GM23338 (cell line): ENCODE data around the gene ZSWIM5. TPM values are rescaled to one million over a fixed set of nuclear protein-coding genes. Genes with fewer than 3 reads are reported as not detected.

Experiments
- ATAC-seq: fragments of 200-7000 bp; cut with Tn5 transposase; 3 replicates; pipeline ENCODE4 v1.9.1; 2020
- DNase-seq: peaks from one replicate; pipeline ENCODE4 v3.0.0-alpha.2; 2015; ENCODE audit warnings: low spot score
- H2AFZ ChIP-seq: fragments of 200-600 bp; sonication (generic); 2 replicates; pipeline ENCODE4 v1.8.0; 2016; ENCODE audit warnings: antibody characterized with exemption, mild to moderate bottlenecking, moderate library complexity
- H3F3A ChIP-seq: fragments of 200-600 bp; sonication (generic); replicated peaks from 2 replicates; pipeline ENCODE4 v1.8.0; 2017; ENCODE audit warnings: antibody characterized with exemption, mixed run types, low read depth
- H3K27ac ChIP-seq: fragments of 200-600 bp; sonication (generic); 2 replicates; pipeline ENCODE4 v1.6.1; 2016; ENCODE audit warnings: low read depth
- H3K27me3 ChIP-seq: fragments of 200-600 bp; sonication (generic); 2 replicates; pipeline ENCODE4 v1.8.0; 2016; ENCODE audit warnings: mild to moderate bottlenecking, mixed run types, moderate library complexity; ENCODE audit not compliant: insufficient read depth
- H3K36me3 ChIP-seq: fragments of 200-600 bp; sonication (generic); 2 replicates; pipeline ENCODE4 v1.8.0; 2016; ENCODE audit warnings: mild to moderate bottlenecking; ENCODE audit not compliant: insufficient read depth
- H3K4me1 ChIP-seq: fragments of 200-600 bp; sonication (generic); 2 replicates; pipeline ENCODE4 v1.8.0; 2016; ENCODE audit warnings: mild to moderate bottlenecking, moderate library complexity; ENCODE audit not compliant: insufficient read depth
- H3K4me2 ChIP-seq: fragments of 200-600 bp; sonication (generic); 2 replicates; pipeline ENCODE4 v1.7.1; 2017; ENCODE audit warnings: mixed run types
- H3K4me3 ChIP-seq: fragments of 200-600 bp; sonication (generic); 2 replicates; pipeline ENCODE4 v1.6.1; 2016; ENCODE audit warnings: mixed run types
- H3K79me2 ChIP-seq: fragments of 200-600 bp; sonication (generic); replicated peaks from 2 replicates; pipeline ENCODE4 v1.8.0; 2017; ENCODE audit warnings: mild to moderate bottlenecking; ENCODE audit not compliant: insufficient read depth
- H3K9me2 ChIP-seq: fragments of 200-600 bp; sonication (generic); 2 replicates; pipeline ENCODE4 v1.8.0; 2017; ENCODE audit not compliant: insufficient read depth
- H4K20me1 ChIP-seq: fragments of 200-600 bp; sonication (generic); replicated peaks from 2 replicates; pipeline ENCODE4 v1.8.0; 2017; ENCODE audit warnings: mild to moderate bottlenecking; ENCODE audit not compliant: insufficient read depth
- H3K27ac Mint-ChIP-seq: 2 replicates; pipeline ENCODE4 v1.8.0; 2020; ENCODE audit warnings: inconsistent platforms, mild to moderate bottlenecking, moderate library complexity, mixed read lengths
- H3K27me3 Mint-ChIP-seq: 3 replicates; pipeline ENCODE4 v1.8.0; 2022; ENCODE audit warnings: low read depth, mild to moderate bottlenecking, moderate library complexity, mixed read lengths, inconsistent platforms; ENCODE audit not compliant: insufficient read depth, poor library complexity
- H3K36me3 Mint-ChIP-seq: 3 replicates; pipeline ENCODE4 v1.8.0; 2021; ENCODE audit warnings: low read depth, mild to moderate bottlenecking, inconsistent platforms, moderate library complexity, mixed read lengths
- H3K4me1 Mint-ChIP-seq: 3 replicates; pipeline ENCODE4 v1.8.0; 2020; ENCODE audit warnings: mild to moderate bottlenecking, inconsistent platforms, mixed read lengths
- H3K4me3 Mint-ChIP-seq: 3 replicates; pipeline ENCODE4 v1.8.0; 2021; ENCODE audit warnings: moderate library complexity, mild to moderate bottlenecking, inconsistent platforms, mixed read lengths
- H3K9me3 Mint-ChIP-seq: 3 replicates; pipeline ENCODE4 v1.8.0; 2020; ENCODE audit warnings: moderate library complexity, mild to moderate bottlenecking, inconsistent platforms, mixed read lengths
- CREB1 ChIP-seq: fragments of 250-450 bp; sonication (Bioruptor Pico); IDR thresholded peaks from 2 replicates; pipeline ENCODE4 v1.5.0; 2020; ENCODE audit warnings: low read depth, mild to moderate bottlenecking, moderate library complexity
- CTCF ChIP-seq, 2 experiments: fragments of 200-600 bp in 1 of 2; sonication (generic) in 1 of 2; conservative IDR thresholded peaks; 2 replicates each; pipeline versions ENCODE4 v1.5.1 to v1.6.1; 2016 to 2017; ENCODE audit warnings: antibody characterized with exemption in 2 of 2, low read depth in 2 of 2, mild to moderate bottlenecking in 2 of 2, moderate library complexity in 1 of 2
- ETS1 ChIP-seq: IDR thresholded peaks from 2 replicates; pipeline ENCODE4 v1.6.1; 2016; ENCODE audit warnings: antibody characterized with exemption
- EZH2phosphoT487 ChIP-seq: fragments of 200-600 bp; sonication (generic); IDR thresholded peaks from one replicate; pipeline ENCODE4 v1.8.1; 2018; ENCODE audit warnings: antibody characterized with exemption; ENCODE audit not compliant: unreplicated experiment
- JUNB ChIP-seq: IDR thresholded peaks from one replicate; pipeline ENCODE4 v1.6.1; 2016; ENCODE audit warnings: antibody characterized with exemption; ENCODE audit not compliant: unreplicated experiment
- POLR2AphosphoS5 ChIP-seq: IDR thresholded peaks from 2 replicates; pipeline ENCODE4 v1.6.1; 2016; ENCODE audit warnings: antibody characterized with exemption, low read depth
- REST ChIP-seq: IDR thresholded peaks from one replicate; pipeline ENCODE4 v1.6.1; 2018; ENCODE audit warnings: antibody characterized with exemption; ENCODE audit not compliant: unreplicated experiment
- ZNF114 ChIP-seq: fragments of 250-450 bp; sonication (Bioruptor Pico); IDR thresholded peaks from 2 replicates; pipeline ENCODE4 v1.5.0; 2020; ENCODE audit warnings: mild to moderate bottlenecking, moderate library complexity
- ZNF331 ChIP-seq: fragments of 250-450 bp; sonication (Bioruptor Pico); IDR thresholded peaks from 2 replicates; pipeline ENCODE4 v1.5.0; 2020; ENCODE audit warnings: low read depth, mild to moderate bottlenecking, moderate library complexity
- polyA plus RNA-seq: library from polyadenylated mRNA; unstranded; fragments of >200 nt; fragmentation: Nextera tagmentation; extraction: Ambion mirVana; gene quantifications from 2 replicates; pipeline ENCODE4 v1.2.1, GENCODE V29; 2016
- total RNA-seq: library from RNA; depleted of rRNA; stranded (reverse); fragments of >200 nt; shearing (Covaris generic); gene quantifications from 2 replicates; pipeline ENCODE4 v1.2.3, GENCODE V29; 2014

Gene ZSWIM5
- total and polyA plus RNA-seq, 2 experiments from 2014 or later: 0.65 to 3.6 TPM

- no peak for TF ChIP-seq CTCF (conservative IDR thresholded peaks at IDR 0.05; ENCODE audit: low read depth in 2 of 2)
Measured at GRCh38 chr1:45093334-45093733, 113.1 kb downstream of the ZSWIM5 start (continued).

- Mint-ChIP-seq H3K27me3 (no peaks in the 10 kb centered on the region), H3K4me3 (no peak overlapping the region), H3K27ac (no peak overlapping the region), H3K4me1 (no peaks in the 10 kb centered on the region), H3K9me3 (0 out of 3 replicates have a peak, but pooled peaks cover 3% of the 10 kb centered on the region), H3K36me3 (no peaks in the 10 kb centered on the region)
- Histone ChIP-seq H3K4me2 (no peak overlapping the region), H3F3A (no peaks in the 10 kb centered on the region), H3K4me1 (no peaks in the 10 kb centered on the region), H3K27me3 (no peaks in the 10 kb centered on the region), H4K20me1 (no peaks in the 10 kb centered on the region), H3K79me2 (no peaks in the 10 kb centered on the region), H3K4me3 (no peak overlapping the region), H2AFZ (no peak overlapping the region), H3K27ac (no peak overlapping the region), H3K36me3 (no peaks in the 10 kb centered on the region), H3K9me2 (no peaks in the 10 kb centered on the region)
- TF ChIP-seq EZH2phosphoT487 (no peak), ZNF114 (CRISPR knock-in tag) (no peak), JUNB (no peak)
- no peak for ATAC-seq
- DNase-seq: no peak
Measured at GRCh38 chr1:45089711-45090110, 116.7 kb downstream of the ZSWIM5 start.

- Histone ChIP-seq H3K79me2 (no peaks in the 10 kb centered on the region), H3K27me3 (no peaks in the 10 kb centered on the region), H3K27ac (no peak overlapping the region), H3F3A (no peaks in the 10 kb centered on the region), H3K4me2 (no peak overlapping the region), H3K4me3 (no peak overlapping the region), H2AFZ (no peak overlapping the region), H3K9me2 (peaks cover 3% of the 10 kb centered on the region; the same call in 1 of the 2 replicates), H3K4me1 (no peaks in the 10 kb centered on the region), H4K20me1 (no peaks in the 10 kb centered on the region), H3K36me3 (no peaks in the 10 kb centered on the region)
- Mint-ChIP-seq H3K36me3 (peaks cover 12% of the 10 kb centered on the region), H3K9me3 (peaks cover 14% of the 10 kb centered on the region), H3K4me1 (no peaks in the 10 kb centered on the region), H3K27ac (no peak overlapping the region), H3K27me3 (peaks cover 2% of the 10 kb centered on the region), H3K4me3 (no peak overlapping the region)
- DNase-seq: no peak
- ATAC-seq: no peak
- TF ChIP-seq EZH2phosphoT487: no peak
- no peak for TF ChIP-seq ETS1
- no peak for TF ChIP-seq POLR2AphosphoS5
Measured at GRCh38 chr1:45084562-45084961, 121.8 kb downstream of the ZSWIM5 start.

GRCh38 chr1:45079533-45079932 lies 126.9 kb downstream of the ZSWIM5 start:
- H3K36me3 Mint-ChIP-seq: peaks cover 33% of the 10 kb centered on the region
- H3K4me1 ChIP-seq: peaks cover 13% of the 10 kb centered on the region
- H3K4me3 Mint-ChIP-seq: no peak overlapping the region
- H3K4me1 Mint-ChIP-seq: peaks cover 4% of the 10 kb centered on the region
- H3F3A ChIP-seq: no peaks in the 10 kb centered on the region
- H3K27me3 Mint-ChIP-seq: peaks cover 6% of the 10 kb centered on the region
- no peak overlapping the region for H2AFZ ChIP-seq
- no peak overlapping the region for H3K4me3 ChIP-seq
- no peaks in the 10 kb centered on the region for H3K36me3 ChIP-seq
- H3K27me3 ChIP-seq: no peaks in the 10 kb centered on the region
- H4K20me1 ChIP-seq: no peaks in the 10 kb centered on the region
- peaks cover 10% of the 10 kb centered on the region; the same call in 1 of the 2 replicates for H3K9me2 ChIP-seq
- H3K27ac Mint-ChIP-seq: no peak overlapping the region
- no peak for ATAC-seq
- H3K27ac ChIP-seq: no peak overlapping the region
- no peak for DNase-seq
- no peak overlapping the region for H3K4me2 ChIP-seq
- peaks cover 38% of the 10 kb centered on the region for H3K9me3 Mint-ChIP-seq
- H3K79me2 ChIP-seq: no peaks in the 10 kb centered on the region
- TF ChIP-seq CREB1 (CRISPR knock-in tag): no peak
- no peak for TF ChIP-seq ZNF331
- no peak for TF ChIP-seq ETS1
- TF ChIP-seq JUNB: no peak
- TF ChIP-seq REST: no peak
- no peak for TF ChIP-seq EZH2phosphoT487
